GM18873 (cell line): ENCODE results near the gene CHSY1.
A peak's percentile ranks its signal among the peaks of the same experiment; 100 is the strongest.

ENCODE experiments used
- ATAC-seq: cut with Tn5 transposase; IDR thresholded peaks from one replicate; pipeline ENCODE4 v1.9.1; 2021; ENCODE audit warnings: mild to moderate bottlenecking, moderate library complexity, moderate number of reproducible peaks; ENCODE audit not compliant: unreplicated experiment, low FRiP score

The CHSY1 gene

DNA sequence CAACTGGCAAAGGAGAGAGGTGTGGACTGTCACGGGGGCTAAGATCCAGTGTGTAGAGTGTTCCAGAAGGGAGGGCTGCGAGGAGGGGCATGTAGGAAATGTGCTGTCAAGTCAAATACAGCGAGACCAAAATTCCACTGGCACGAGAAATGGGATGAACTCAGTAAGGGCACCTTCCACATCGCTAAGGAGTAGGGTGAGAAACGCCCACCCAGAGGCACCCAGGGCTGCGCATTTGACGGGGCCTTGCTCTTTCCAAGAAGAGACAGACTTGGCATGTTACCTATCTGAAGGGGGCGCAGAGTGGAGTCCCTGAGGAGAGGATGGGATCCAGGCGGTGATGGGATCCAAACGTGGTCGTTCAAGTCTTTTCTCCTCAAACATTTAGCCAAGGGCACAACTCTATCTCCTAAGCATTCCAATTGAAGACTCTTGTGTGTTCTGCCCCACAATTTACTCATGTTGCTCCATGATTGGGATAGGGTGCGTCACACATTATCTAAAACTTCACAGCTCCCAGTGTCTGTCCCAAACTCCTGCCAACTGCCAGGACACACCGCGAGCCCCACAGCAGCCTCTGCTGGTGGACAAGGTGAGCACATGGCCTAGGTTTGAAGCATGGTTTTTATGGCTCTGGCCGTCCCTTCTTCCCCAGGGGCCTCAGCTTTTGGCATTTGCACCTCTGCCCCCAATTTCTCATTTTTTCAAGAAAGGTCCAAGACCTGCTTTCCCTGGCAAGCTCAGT, 17.8 kb upstream of the CHSY1 start:
- ATAC-seq = no peak

DNA sequence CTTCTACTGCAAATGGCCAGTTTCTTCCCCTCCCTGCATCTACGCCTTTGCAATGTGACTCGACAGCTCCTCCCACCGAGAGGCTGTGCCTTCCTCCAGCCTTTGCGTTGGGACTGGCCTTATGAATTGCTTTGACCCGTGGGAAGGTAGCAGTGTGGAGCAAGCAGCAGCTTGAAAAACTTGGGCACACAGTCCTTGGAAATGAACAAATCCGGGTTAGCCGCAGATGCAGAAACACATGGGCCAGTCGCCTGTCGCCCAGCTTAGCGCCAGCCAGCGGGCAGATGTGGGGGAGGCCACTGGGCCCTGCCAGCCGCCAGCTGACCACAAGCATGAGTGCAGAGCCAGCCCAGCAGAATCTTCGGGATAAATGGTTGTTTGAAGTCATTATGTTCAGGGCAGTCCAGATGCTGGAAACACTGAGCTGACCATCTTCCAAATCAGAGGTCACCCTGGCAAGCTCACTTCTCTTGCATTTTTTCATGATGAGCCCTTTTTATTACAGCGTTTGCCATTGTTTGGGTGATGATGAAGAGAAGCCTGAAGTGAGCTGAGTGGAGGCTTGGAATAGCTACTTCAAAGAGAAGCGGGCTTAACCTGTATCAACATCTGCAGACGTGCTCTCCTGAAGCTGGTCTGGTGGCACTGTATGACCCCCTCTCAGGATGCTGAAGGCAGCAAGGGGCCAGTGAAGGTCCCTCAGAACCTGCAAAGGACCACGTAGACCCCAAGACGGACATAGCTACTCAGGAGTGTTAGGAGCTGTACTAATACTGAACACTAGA, 15.7 kb upstream of the CHSY1 start:
- ATAC-seq = no peak

DNA sequence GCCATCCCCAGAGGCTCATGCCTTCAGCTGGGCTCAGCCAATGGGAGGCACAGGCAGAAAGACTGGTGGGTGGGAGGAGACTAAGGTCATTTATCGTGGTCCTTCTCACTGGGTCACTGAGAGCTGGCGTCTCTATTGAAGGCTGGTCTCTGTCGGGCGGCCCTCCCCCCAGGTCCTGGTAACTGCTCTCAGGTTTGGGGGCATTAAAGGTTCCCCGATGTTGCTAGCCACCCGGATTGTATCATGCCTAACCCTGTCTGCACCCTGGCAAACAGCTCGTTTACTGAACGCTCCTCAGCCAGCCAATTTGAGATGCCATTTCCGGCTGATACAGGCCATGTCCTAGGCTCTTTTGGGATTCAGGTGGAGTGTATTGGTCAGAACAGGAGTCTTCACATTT, 14.9 kb upstream of the CHSY1 start:
- ATAC-seq = no peak

DNA sequence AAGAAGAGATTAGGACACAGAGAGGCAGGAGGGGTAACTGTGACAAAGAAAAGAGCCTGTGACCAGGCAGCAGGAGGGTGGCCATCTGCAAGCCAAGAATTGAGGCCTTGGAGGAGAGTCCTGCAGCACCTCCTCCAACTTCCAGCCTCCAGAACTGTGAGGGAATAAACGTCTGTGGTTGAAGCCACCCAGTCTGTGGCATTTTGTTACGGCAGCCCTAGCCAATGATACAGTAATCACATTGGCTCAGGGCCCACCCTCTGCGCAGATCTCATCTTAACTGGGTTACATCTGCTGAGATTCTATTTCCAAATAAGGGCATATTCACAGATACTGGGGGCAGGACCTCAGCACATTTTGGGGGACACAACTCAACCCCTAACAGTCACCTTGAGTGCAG, 14.2 kb upstream of the CHSY1 start:
- ATAC-seq = no peak

DNA sequence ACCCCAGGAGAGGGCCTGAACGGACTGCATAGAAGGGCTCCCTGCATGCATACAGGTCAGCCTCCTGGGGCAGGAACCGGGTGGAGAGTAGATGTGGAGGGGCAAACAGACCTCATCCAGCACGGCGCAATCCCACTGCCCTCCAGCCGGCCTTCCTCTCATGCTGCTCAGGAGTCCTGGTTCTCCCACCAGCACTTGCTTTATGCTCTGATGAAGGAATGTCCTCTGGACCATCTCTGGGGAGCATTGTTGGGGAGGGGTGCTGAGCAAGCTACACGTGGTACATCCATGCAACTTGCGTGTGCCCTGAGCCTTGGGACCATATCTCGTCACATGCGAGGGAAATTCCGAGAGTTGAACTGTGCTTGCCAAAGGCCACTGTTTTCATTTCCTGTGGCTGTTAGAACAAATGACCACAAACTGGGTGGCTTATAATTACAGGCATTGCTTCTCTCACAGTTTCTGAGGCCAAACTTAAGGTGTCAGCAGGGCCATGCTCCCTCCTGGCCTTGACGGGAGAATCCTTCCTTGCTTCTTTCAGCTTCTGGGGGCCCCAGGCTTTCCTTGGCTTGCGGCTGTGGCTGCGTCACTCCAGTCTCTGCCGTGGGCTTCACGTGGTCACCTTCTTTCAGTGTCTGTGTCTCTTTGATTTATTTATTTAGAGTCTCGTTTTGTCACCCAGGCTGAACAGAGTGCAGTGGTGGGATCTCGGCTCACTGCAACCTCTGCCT, 13.2 kb upstream of the CHSY1 start:
- no peak for ATAC-seq

DNA sequence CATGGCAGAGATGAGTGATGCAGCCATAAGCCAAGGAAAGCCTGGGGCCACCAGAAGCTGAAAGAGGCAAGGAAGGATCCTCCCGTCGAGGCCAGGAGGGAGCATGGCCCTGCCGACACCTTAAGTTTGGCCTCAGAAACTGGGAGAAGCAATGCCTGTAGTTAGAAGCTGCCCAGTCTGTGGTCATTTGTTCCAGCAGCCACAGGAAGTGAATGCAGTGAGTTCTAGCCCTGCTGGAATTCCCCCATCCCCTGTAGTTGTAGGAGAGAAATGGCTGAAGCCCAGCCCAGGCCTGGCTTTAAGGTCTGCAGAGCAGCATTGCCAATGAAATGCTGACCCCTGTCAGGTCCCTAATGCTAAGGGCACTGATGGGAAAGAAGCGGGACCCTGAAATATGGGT, 12.2 kb upstream of the CHSY1 start:
- no peak for ATAC-seq

DNA sequence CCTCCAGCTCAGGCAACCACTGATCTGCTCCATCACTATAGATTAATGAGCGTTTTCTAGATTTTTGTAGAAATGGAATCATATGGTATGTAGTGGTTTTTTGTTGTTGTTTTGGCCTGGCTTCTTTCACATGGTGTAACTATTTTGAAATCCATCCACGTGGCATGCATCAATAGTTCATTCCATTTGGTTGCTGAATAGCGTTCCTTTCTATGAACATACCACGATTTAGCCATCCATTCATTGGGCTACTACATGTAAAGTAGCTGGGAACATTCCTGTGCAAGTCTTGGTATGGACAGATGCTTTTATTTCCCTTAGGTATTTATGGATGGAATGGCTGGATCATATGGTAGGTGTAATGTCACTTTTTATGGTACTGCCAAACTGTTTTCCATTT, 10.7 kb upstream of the CHSY1 start:
- no peak for ATAC-seq

DNA sequence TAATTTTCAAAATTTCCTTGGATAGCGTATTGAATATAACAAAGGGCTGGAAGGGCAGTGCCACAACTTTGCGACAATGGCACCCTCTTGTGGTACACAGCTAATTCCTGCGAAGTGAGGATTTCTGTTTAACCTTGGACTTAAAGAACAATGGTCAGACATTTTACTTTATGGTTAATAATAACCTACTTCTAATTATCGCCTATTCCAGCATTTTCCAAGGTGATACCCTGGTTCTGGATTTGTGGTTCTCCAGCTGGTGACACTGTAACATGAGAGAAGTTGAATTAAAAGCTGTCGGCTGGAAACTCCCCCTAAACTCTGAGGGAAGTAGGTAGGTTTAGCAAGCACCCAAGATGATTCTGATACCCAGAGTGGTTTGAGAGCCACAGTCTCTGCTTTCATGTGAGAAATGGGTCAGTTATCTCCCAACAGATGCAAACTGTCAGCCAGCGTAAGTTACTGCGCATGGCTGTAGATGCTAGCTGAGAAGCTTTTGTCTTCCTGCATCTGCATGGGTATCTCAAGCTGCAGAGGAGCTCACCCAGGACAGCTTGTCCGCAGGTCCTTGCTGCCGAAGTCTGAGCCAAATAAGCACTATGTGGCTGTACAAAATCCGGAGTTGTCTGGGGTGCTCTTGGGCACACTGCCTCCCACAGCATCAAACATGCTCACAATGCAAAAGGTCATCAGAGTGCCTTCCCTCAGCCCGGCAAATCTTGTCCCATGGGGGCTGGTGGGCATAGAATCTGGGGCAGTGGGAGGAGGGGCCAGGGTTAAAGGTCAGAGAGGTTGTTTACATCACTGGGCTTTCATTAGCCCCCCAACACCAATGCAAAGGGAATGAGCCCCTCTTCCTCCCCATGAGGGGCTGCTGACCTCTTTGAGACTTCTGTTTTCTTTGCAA, 6.6 kb upstream of the CHSY1 start:
- no peak for ATAC-seq

DNA sequence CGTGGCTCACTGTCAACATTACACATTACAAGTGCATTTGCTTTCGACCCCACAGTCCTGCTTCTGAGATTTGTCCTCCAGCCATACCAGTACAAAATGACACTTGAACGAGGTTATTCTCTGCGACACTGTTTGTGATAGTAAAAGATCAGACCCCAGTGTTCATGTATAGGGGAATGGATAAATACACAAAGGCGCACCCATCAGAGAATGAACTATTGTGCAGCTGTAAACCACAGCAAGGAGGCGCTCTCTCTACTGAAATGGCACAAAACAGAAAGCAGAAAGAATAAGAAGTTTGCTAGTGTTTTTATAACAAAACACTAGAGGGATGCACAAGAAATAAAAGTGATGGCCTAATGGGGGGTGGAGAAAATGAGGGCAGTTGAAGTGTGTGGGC, 4.9 kb upstream of the CHSY1 start:
- ATAC-seq = no peak

DNA sequence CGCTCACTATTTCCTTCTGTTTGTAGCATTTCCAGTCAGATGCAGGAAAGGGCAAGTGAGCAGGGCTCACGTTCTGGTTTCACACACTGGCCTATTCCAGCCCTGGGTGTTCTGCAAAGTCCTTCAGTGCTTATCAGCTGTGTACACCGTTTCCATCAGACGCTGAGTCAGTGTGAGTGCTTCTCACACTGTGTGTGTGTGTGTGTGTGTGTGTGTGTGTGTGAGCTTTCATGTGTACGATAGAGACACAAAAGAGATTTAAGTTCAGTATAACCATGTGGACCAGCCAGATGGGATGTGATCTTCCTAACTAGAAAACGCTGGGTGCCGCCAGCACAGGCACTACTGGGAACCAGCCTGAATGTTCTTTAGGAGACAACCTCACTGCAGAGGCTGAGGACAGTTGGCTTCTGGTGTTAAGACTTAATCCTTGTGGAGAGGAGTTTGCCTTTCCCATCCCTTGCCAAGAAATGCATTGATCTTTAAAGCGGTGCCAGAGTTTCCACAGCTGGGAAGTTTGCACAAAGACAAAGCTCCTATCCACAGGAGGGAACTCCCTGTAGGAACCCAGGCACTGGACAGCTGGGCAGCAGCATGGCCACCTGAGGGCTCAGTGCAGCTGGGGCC, 3.9 kb upstream of the CHSY1 start:
- no peak for ATAC-seq

DNA sequence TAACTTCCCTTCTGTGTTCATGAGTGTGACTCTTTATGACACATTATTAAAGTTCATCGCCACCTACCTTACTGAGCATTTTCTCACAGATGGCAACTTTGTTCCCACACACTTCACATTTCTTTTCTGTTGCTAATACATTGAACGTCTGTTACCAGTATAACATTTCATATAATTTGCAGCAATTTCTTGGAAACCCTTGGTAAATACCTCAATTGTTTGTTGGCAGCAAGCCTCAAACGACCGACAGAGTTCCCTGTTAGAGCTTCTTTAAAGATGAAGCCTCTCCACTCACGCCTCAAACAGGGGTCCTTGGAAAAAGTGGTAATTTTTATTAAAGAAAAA, 3.2 kb upstream of the CHSY1 start:
- no peak for ATAC-seq

DNA sequence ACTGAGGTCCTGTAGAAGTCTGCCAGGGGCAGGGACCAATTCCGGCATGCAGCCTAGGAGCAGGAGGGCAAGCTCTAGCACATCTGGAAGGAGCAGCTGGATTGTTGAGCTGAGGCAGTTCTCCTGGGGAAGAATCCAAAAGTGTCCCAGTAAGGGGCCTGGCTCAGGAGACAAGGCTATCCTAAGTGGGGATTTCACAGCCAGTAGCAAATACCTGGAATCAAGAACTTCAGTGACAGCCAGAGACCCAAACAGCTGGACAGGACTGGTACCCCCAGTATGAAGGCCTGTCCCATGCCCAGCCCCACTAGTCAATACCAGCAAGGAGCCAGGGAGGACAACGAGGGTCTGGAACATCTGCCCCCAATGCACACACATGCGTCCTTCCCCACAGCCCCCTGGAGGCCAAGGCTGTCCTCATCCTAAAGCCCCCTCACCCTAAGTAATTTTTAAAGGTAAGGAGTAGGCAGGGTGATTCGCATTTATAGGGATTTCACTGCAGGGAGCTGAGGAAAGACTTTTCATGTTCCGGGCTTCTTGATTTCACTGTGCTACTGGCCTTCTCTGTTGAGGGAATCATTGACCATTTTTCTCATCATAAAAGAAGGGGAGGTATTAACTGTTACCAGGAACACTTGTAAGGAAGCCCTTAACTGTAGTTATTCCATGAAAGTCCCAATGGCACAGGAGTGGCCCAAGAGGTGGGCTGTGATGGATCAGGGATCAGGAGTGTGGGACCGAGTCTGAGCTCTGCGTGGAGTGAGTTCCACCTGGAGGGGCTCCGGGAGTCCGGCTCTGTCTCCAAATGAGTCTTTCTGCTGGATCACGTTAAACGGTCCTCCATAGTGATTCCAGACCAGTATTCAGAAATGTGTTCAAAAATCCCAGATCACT, 2.6 kb upstream of the CHSY1 start:
- ATAC-seq = no peak

DNA sequence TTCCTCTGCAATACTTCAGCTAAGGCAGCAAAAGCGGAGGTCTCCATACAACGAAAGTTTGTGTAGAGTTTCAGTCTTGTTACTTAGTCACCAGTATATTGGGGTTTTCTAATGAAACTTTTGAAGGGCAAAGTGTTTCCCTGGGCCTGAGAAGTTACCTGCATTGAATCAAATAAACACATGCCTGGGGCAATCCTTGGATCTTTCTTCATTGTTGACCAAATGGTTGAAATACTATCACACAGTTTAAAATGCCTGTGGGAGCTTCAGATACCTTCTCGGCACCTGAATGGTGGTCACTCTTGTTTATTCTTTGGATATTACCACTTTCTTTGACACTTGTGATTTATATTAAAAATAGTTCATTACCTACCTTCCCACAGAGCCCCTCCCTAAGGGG, 988 bp upstream of the CHSY1 start:
- peak; percentile 6 for ATAC-seq

DNA sequence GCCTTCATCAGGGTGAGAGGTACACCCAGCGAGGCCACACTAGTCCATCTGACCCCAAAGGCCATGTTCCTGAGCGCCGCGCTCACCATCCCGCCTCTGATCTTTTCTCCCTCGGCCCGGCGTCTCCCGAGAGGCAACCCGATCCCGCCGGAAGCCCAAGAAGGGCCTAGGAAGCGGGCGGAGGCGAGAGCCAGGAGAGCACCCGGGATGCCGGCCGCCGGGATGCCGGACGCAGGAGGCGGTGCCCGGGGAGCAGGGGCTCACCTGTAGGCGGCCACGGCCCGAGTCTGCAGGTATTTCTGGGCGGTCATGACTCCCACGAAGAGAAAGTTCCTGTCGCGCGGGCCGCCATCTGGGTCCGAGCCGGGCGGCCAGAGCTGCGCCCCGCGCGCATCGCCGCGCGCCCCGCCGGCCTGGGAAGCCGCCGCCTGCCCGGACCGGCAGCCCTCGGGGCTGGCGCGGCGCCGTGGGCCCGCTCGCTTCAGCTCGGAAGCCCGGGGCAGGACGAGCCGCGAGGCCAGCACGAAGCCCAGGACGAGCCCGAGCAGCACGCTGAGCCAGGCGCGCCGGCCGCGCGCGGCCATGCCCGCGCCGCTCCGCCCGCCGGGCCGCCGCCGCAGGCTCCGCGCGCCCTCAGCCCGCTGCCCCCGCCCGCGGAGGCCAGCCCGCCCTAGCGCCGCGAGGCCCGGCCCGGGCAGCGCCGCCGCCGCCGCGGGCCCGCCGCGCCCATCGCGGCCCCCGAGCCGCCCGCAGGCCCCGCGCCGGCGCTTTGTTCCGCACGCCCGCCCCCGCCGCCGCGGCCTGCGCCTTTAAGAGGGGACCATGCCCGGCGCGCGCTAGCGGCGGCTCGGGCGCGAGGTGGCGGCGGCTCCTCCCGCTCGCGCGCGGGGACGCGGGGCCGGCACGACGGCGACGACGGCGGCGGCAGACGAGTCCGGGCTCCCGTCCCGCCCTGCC, 697 bp downstream of the CHSY1 start:
- peak; percentile 11 for ATAC-seq

DNA sequence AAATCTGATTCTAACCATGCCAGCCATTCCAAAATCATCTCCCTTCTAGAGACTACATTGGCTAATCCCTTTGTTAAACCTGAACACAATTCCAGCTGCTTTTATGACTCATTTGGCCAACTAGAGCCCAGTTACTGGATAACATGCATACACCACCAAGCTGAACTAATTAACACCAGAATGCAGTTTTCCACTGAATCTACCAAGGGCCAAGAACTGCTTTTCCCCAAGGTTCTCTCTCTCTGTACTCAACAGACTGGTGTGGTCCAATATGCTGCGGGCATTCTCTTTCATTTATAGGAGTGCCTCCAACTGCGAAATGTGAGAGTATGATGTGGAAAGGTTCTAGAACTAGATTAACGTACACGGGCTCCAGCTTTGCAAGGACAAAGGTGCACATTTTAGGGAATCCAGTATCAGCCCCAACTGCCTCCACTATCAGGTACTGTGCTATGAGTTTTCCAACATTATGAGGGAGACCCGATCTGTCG, 1.5 kb downstream of the CHSY1 start:
- ATAC-seq = no peak

DNA sequence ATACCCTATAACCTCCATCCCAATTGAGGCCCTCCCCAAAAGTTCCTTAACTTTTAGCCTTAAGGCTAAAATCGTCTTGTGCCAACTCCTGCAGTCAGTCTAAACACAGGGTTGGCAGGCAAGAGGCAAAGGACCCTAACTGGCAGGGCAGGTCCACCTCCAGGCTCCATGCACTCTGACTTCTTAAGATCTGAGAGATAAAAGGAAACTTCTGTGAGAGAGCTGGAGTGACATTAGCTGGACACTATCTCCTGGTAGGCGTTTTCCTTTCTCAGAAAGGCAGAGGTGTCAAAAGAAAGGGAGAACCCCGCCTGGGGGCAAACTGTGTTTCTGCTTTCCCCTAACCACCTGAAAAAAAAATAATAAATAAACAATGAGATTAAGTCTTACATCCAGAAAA, 3.6 kb downstream of the CHSY1 start:
- no peak for ATAC-seq

DNA sequence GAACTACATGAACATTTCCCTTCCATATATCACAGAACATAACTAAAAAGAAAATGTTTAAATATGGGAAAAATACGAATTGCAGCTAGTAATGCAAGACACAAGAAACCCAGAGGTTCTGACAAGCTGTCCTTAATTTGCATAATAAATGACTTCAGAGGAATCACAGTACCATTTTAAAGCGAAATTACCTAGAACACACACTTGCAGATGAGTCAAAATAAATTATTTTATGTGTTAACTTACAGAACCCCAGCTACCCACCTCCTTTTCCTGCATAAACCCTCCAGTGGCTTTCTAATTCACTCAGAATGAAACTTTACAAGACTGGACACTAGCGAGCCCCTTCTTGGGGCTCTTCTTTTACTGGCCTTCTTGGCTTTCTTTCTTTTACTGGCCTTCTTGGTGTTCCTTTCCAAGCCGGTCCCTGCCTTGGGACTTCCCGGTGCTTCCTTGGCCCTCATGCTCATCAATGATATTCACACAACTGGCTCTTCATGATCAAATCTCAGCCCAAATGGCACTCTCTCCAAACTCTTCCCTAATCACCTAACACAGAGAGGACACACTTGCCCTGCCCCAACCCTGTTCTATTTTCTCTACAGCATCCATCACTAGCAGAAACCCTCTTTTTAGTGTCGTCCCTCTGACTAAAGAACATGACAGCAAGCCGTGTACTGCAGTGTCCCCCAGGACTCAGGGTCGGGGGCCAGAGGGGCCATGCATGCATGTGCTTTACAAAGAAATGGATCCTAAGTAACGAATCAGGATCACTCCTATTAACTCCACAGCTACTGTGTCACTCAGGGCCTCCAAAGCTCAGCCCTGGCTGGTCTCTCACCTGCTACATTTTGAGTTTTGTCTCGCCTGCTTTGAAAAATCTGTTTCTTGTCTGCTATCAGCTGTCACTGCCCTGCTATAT, 4.8 kb downstream of the CHSY1 start:
- no peak for ATAC-seq
